Natural killer cell (primary cell): ENCODE measurements around the gene PDGFRB. TPM values are rescaled to one million over a fixed set of nuclear protein-coding genes. Genes with fewer than 3 reads are reported as not detected.

Experiments used
- ATAC-seq, 3 donors: fragments of 150-1000 bp in 2 of 3; fragments of 200-7000 bp in 1 of 3; cut with Tn5 transposase; 1 replicate in 1 of 3; 2 replicates in 2 of 3; pipeline ENCODE4 v1.10.0; 2021; ENCODE audit warnings: mild to moderate bottlenecking in 2 of 3, moderate library complexity in 2 of 3
- DNase-seq, 2 donors: peaks; one replicate each; pipeline versions ENCODE4 v3.0.0 to v3.0.0-alpha.2; 2013 to 2021; ENCODE audit warnings: mixed read lengths in 1 of 2
- H3K27ac ChIP-seq: one replicate; pipeline ENCODE4 v1.5.1; 2013; ENCODE audit warnings: mild to moderate bottlenecking, low read length
- H3K27me3 ChIP-seq: one replicate; pipeline ENCODE4 v1.6.1; 2013; ENCODE audit warnings: low read length; ENCODE audit not compliant: control insufficient read depth, insufficient read depth
- H3K36me3 ChIP-seq: one replicate; pipeline ENCODE4 v1.6.1; 2013; ENCODE audit warnings: low read length; ENCODE audit not compliant: control insufficient read depth, insufficient read depth
- H3K4me1 ChIP-seq: one replicate; pipeline ENCODE4 v1.6.1; 2013; ENCODE audit warnings: low read length; ENCODE audit not compliant: control insufficient read depth, insufficient read depth
- H3K4me3 ChIP-seq: one replicate; pipeline ENCODE4 v1.5.1; 2013; ENCODE audit warnings: low read length
- H3K9me3 ChIP-seq: one replicate; pipeline ENCODE4 v1.6.1; 2013; ENCODE audit warnings: low read length; ENCODE audit not compliant: control insufficient read depth, insufficient read depth
- H3K27ac Mint-ChIP-seq, 2 donors: one replicate each; pipeline ENCODE4 v1.8.0; 2022; ENCODE audit warnings: mild to moderate bottlenecking in 2 of 2, mixed read lengths in 2 of 2, moderate library complexity in 1 of 2
- H3K27me3 Mint-ChIP-seq, 2 donors: one replicate each; pipeline ENCODE4 v1.8.0; 2022; ENCODE audit warnings: low read depth in 2 of 2, mixed read lengths in 2 of 2
- H3K36me3 Mint-ChIP-seq: one replicate; pipeline ENCODE4 v1.8.0; 2022; ENCODE audit warnings: mixed read lengths
- H3K4me1 Mint-ChIP-seq, 2 donors: one replicate each; pipeline ENCODE4 v1.8.0; 2022; ENCODE audit warnings: mixed read lengths in 2 of 2
- H3K4me3 Mint-ChIP-seq: one replicate; pipeline ENCODE4 v1.8.0; 2022; ENCODE audit warnings: mild to moderate bottlenecking, moderate library complexity, mixed read lengths
- H3K9me3 Mint-ChIP-seq, 2 donors: one replicate each; pipeline ENCODE4 v1.8.0; 2022; ENCODE audit warnings: mixed read lengths in 2 of 2
- WGBS: methylation state at CpG from one replicate; pipeline ENCODE4 v1.1.7; 2013; ENCODE audit warnings: missing lambda C conversion rate; ENCODE audit not compliant: insufficient coverage; 5-methylcytosine and 5-hydroxymethylcytosine counted together
- intact Hi-C: fragments of 100-400 bp; cut with micrococcal nuclease; formaldehyde crosslinking; loops from one replicate; pipeline ENCODE4 v1.14.2; 2022
- total RNA-seq, 4 donors: library from RNA; stranded (reverse); fragments of 120-200 nt in 1 of 4; gene quantifications; one replicate each; pipeline versions ENCODE4 v1.2.3 to v1.2.4, GENCODE V29; 2013 to 2022
- TF ChIP-seq, protein P1 (sequence below): fragments of 200-600 bp; IDR thresholded peaks from one replicate; pipeline ENCODE4 v1.8.0; 2022; ENCODE audit warnings: antibody characterized with exemption

PDGFRB gene
- total RNA-seq, 3 donors from 2014 or later (not counting 1 experiment from before 2014, with no cell fraction given), result 44.8 to 93.1 (median 61.6) TPM

DNA sequence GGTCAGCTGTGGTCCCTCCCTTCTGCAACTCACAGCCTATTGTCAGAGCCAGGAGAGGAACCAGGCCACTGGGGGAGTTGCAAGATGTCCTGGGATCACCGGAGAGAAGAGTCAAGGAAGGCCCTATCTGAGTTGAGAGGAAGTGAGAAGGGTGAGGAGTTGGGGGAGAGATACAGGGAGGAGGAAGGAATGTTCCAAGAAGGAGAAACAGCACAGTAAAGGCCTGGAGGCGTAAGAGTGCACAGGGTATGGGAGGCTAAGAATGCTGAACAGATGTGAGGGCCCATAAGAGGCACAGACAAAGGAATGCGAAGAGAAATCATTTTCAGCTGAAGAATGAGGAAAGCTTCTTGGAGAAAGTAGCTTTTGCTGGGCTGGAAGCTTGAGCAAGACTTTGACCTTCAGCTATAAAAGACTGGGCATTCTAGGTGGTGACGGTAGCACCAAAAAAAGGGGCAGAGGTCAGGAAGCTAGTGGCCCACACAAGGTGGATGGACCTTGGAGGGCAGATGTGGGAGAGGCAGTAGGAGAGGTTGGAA, 47.7 kb downstream of the PDGFRB start:
- intact Hi-C loops, result no loop called here
- Histone ChIP-seq H3K4me3 (no peak overlapping the region), H3K27me3 (no peaks in the 10 kb centered on the region), H3K4me1 (peaks cover 12% of the 10 kb centered on the region), H3K27ac (no peak overlapping the region), H3K36me3 (no peaks in the 10 kb centered on the region), H3K9me3 (no peaks in the 10 kb centered on the region)
- TF ChIP-seq, protein P1, sequence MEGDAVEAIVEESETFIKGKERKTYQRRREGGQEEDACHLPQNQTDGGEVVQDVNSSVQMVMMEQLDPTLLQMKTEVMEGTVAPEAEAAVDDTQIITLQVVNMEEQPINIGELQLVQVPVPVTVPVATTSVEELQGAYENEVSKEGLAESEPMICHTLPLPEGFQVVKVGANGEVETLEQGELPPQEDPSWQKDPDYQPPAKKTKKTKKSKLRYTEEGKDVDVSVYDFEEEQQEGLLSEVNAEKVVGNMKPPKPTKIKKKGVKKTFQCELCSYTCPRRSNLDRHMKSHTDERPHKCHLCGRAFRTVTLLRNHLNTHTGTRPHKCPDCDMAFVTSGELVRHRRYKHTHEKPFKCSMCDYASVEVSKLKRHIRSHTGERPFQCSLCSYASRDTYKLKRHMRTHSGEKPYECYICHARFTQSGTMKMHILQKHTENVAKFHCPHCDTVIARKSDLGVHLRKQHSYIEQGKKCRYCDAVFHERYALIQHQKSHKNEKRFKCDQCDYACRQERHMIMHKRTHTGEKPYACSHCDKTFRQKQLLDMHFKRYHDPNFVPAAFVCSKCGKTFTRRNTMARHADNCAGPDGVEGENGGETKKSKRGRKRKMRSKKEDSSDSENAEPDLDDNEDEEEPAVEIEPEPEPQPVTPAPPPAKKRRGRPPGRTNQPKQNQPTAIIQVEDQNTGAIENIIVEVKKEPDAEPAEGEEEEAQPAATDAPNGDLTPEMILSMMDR, result no peak
- H3K4me1 Mint-ChIP-seq, result peaks cover 6 to 10% of the 10 kb centered on the region in 2 donors
- H3K4me3 Mint-ChIP-seq, result no peak overlapping the region
- no peak for DNase-seq
- no peak for ATAC-seq
- peaks cover under 1 to 16% of the 10 kb centered on the region in 2 donors for H3K27me3 Mint-ChIP-seq
- H3K36me3 Mint-ChIP-seq, result no peaks in the 10 kb centered on the region
- no peaks in the 10 kb centered on the region for H3K9me3 Mint-ChIP-seq
- H3K27ac Mint-ChIP-seq, result peak overlapping the region in 1 of 2 donors; percentile 6
- WGBS, result 90% methylated on average over 4 of the region's 4 CpGs

DNA sequence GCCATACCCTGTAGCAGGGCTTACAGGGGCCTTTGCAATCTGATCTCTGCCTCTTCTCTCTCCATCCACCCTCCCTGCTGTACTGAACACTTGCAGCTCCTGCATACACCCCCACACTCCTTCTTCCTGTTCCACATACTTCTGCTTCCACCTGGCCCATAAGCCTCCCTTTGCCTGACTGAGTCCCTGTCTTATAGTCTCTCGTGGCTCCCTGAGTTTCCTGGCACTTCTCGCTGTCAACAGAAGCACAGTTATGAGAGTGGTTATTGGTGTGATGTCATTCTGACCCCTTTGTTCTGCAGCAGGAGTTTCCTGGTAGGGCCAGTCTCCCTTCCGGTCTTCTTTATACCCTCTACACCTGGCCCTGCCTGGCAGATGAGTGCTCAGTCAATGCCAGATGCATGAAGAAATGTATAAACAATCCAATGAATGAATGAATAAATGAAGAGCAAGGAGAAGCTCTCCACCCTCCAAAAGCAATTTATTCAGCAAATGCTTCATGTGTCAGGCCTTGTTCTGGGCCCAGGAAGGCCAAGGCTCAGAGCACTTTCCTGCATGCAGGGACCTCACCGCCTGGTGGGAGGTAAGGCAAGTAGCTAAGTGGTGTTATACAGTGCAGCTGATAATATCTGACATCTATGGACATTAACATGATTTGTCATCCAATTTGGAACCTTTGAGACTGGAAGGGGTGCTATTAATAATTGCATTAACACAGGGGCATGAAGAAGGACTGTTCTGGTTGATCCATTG, 48.8 kb downstream of the PDGFRB start:
- no peak overlapping the region for H3K27ac ChIP-seq
- TF ChIP-seq, protein P1, result no peak
- H3K4me3 ChIP-seq, result no peak overlapping the region
- intact Hi-C loops, result no loop called here
- H3K27me3 ChIP-seq, result no peaks in the 10 kb centered on the region
- no peak overlapping the region for H3K27ac Mint-ChIP-seq
- no peak for ATAC-seq
- H3K4me1 Mint-ChIP-seq, result peaks cover 0 to 3% of the 10 kb centered on the region in 2 donors
- no peaks in the 10 kb centered on the region for H3K9me3 Mint-ChIP-seq
- H3K4me1 ChIP-seq, result peaks cover 6% of the 10 kb centered on the region
- WGBS, result 97% methylated on average over 2 of the region's 4 CpGs
- H3K27me3 Mint-ChIP-seq, result peaks cover 6 to 14% of the 10 kb centered on the region in 2 donors
- H3K4me3 Mint-ChIP-seq, result no peak overlapping the region
- DNase-seq, result no peak
- H3K36me3 ChIP-seq, result no peaks in the 10 kb centered on the region
- no peaks in the 10 kb centered on the region for H3K36me3 Mint-ChIP-seq
- no peaks in the 10 kb centered on the region for H3K9me3 ChIP-seq

- H3K4me3 Mint-ChIP-seq, result no peak overlapping the region
- peaks cover 6% of the 10 kb centered on the region for H3K4me1 ChIP-seq
- ATAC-seq, result no peak
- 90% methylated on average over 6 of the region's 7 CpGs for WGBS
- H3K27ac ChIP-seq, result no peak overlapping the region
- no peaks in the 10 kb centered on the region for H3K27me3 ChIP-seq
- H3K27me3 Mint-ChIP-seq, result peaks cover 9 to 14% of the 10 kb centered on the region in 2 donors
- H3K9me3 ChIP-seq, result no peaks in the 10 kb centered on the region
- no peak overlapping the region for H3K27ac Mint-ChIP-seq
- H3K4me3 ChIP-seq, result no peak overlapping the region
- H3K9me3 Mint-ChIP-seq, result no peaks in the 10 kb centered on the region
- H3K36me3 Mint-ChIP-seq, result no peaks in the 10 kb centered on the region
- H3K4me1 Mint-ChIP-seq, result no peaks in the 10 kb centered on the region
- no peaks in the 10 kb centered on the region for H3K36me3 ChIP-seq
- TF ChIP-seq, protein P1, result no peak
- intact Hi-C loops, result no loop called here
- no peak for DNase-seq
These were observed 49.6 kb downstream of the PDGFRB start for GRCh38 chr5:150105928-150106615.
